Measurements from ENCODE around the gene SH2D2A. TPM values are rescaled to one million over a fixed set of nuclear protein-coding genes. Genes with fewer than 3 reads are reported as not detected.

The SH2D2A gene
- total and polyA plus RNA-seq, 2 donors (not counting 1 experiment from before 2014, with no cell fraction given) = 0.73 to 2.1 TPM

GRCh38 chr1:156862584-156862983 is 45.9 kb upstream of the SH2D2A start:
- no peak overlapping the region for H3K9ac ChIP-seq (ENCODE audit: low read length)
- no peak overlapping the region for H2AFZ ChIP-seq (ENCODE audit: insufficient read depth, low read depth, low read length, poor library complexity, severe bottlenecking)
- no peaks in the 10 kb centered on the region for H3K36me3 ChIP-seq (replicated peaks in 1 of 2; ENCODE audit: control extremely low read depth in 1 of 2, control insufficient read depth in 1 of 2, extremely low read depth in 1 of 2, insufficient read depth in 2 of 2, low read length in 1 of 2)
- H3K27ac Mint-ChIP-seq = no peak overlapping the region
- no peak overlapping the region for H3K4me3 Mint-ChIP-seq
- peaks cover 0 to 82% (median 41%) of the 10 kb centered on the region in 4 experiments for H3K27me3 ChIP-seq (replicated peaks in 1 of 4; ENCODE audit: control extremely low read depth in 1 of 4, control insufficient read depth in 3 of 4, insufficient read depth in 4 of 4, low read length in 3 of 4)
- ChIA-PET CTCF (interaction anchor here (1.2 to 4.0 kb wide), 2 partner anchors 11 to 172 kb away, joined by 3 to 99 read pairs; no protein-coding TSS in a partner anchor), POLR2A (no interaction called here)
- ATAC-seq (ENCODE audit: low read depth) (no peak), DNase-seq (no peak)
- peaks cover 23 to 30% of the 10 kb centered on the region in 2 donors for H3K4me1 ChIP-seq (ENCODE audit: control insufficient read depth in 2 of 2, insufficient read depth in 2 of 2, low read length in 2 of 2)
- no peak overlapping the region for H3K4me2 ChIP-seq (replicated peaks; ENCODE audit: low read depth, low read length, poor library complexity, severe bottlenecking)
- H3K9me3 ChIP-seq (ENCODE audit: control extremely low read depth in 1 of 3, control insufficient read depth in 2 of 3, insufficient read depth in 1 of 3, low read length in 2 of 3) = peaks cover 0 to 3% (median 0%) of the 10 kb centered on the region in 3 donors
- no CpG with 5 or more reads among the region's 6 CpGs for WGBS (ENCODE audit: insufficient coverage)
- H4K20me1 ChIP-seq (ENCODE audit: control insufficient read depth, insufficient read depth, low read length, poor library complexity, severe bottlenecking) = no peaks in the 10 kb centered on the region
- H3K9me3 Mint-ChIP-seq (ENCODE audit: insufficient read depth) = no peaks in the 10 kb centered on the region
- H3K4me1 Mint-ChIP-seq = peaks cover 18% of the 10 kb centered on the region
- TF ChIP-seq EZH2 (IDR thresholded peaks at IDR 0.05; ENCODE audit: borderline replicate concordance, insufficient read depth, low read depth, low read length, poor library complexity, severe bottlenecking) = no peak
- no peak overlapping the region for H3K27ac ChIP-seq (ENCODE audit: low read length in 2 of 2)
- no peaks in the 10 kb centered on the region for H3K79me2 ChIP-seq (ENCODE audit: control insufficient read depth, insufficient read depth, low read length)
- intact Hi-C loops (cut with micrococcal nuclease) = loop anchor here (5.0 kb wide), 1 partner anchor 155 kb away; the partner anchor contains the start of gene CRABP2
- peaks cover 64% of the 10 kb centered on the region for H3K27me3 Mint-ChIP-seq
- no peak overlapping the region for H3K4me3 ChIP-seq (ENCODE audit: control extremely low read depth in 1 of 5, extremely low read depth in 1 of 5, insufficient read depth in 1 of 5, low read depth in 2 of 5, low read length in 4 of 5)

- intact Hi-C loops (cut with micrococcal nuclease) = loop anchor here (1.0 to 5.0 kb wide), 2 partner anchors 64 to 154 kb away; partner anchors contain the start of gene CRABP2
- H3K4me1 Mint-ChIP-seq = peaks cover 18% of the 10 kb centered on the region
- ATAC-seq (ENCODE audit: low read depth) = peak; percentile 62
- peaks cover 23 to 30% of the 10 kb centered on the region in 2 donors for H3K4me1 ChIP-seq (ENCODE audit: control insufficient read depth in 2 of 2, insufficient read depth in 2 of 2, low read length in 2 of 2)
- no peak within 1 kb of the TSS for H3K27ac Mint-ChIP-seq
- H3K9ac ChIP-seq (ENCODE audit: low read length) = peak within 1 kb of the TSS; percentile 52
- no peaks in the 10 kb centered on the region for H3K9me3 Mint-ChIP-seq (ENCODE audit: insufficient read depth)
- WGBS (ENCODE audit: insufficient coverage) = 5% methylated on average over 68 of the region's 69 CpGs
- peaks cover 0 to 82% (median 39%) of the 10 kb centered on the region in 4 experiments for H3K27me3 ChIP-seq (replicated peaks in 1 of 4; ENCODE audit: control extremely low read depth in 1 of 4, control insufficient read depth in 3 of 4, insufficient read depth in 4 of 4, low read length in 3 of 4)
- H3K4me3 ChIP-seq (ENCODE audit: control extremely low read depth in 1 of 5, extremely low read depth in 1 of 5, insufficient read depth in 1 of 5, low read depth in 2 of 5, low read length in 4 of 5) = peak within 1 kb of the TSS in 4 of 5 experiments; percentile 15 to 54 (median 44)
- ChIA-PET CTCF (interaction anchor here (0.9 to 4.0 kb wide), 16 partner anchors 7 to 471 kb away, joined by 3 to 99 read pairs (median 4); partner anchors contain the start of genes ISG20L2, METTL25B and PRCC), POLR2A (interaction anchor here (1.5 kb wide), 1 partner anchor 133 kb away, joined by 4 read pairs; the partner anchor contains the start of genes ISG20L2 and METTL25B)
- H2AFZ ChIP-seq (ENCODE audit: insufficient read depth, low read depth, low read length, poor library complexity, severe bottlenecking) = peak within 1 kb of the TSS; percentile 64
- no peaks in the 10 kb centered on the region for H3K79me2 ChIP-seq (ENCODE audit: control insufficient read depth, insufficient read depth, low read length)
- no peak for TF ChIP-seq EZH2 (IDR thresholded peaks at IDR 0.05; ENCODE audit: borderline replicate concordance, insufficient read depth, low read depth, low read length, poor library complexity, severe bottlenecking)
- TF ChIP-seq CTCF (IDR thresholded peaks at IDR 0.05) = no peak
- no peaks in the 10 kb centered on the region for H4K20me1 ChIP-seq (ENCODE audit: control insufficient read depth, insufficient read depth, low read length, poor library complexity, severe bottlenecking)
- H3K36me3 ChIP-seq (replicated peaks in 1 of 2; ENCODE audit: control extremely low read depth in 1 of 2, control insufficient read depth in 1 of 2, extremely low read depth in 1 of 2, insufficient read depth in 2 of 2, low read length in 1 of 2) = no peaks in the 10 kb centered on the region
- peak within 1 kb of the TSS; percentile 83 for H3K4me3 Mint-ChIP-seq
- peak; percentile 60 for DNase-seq
- peaks cover 72% of the 10 kb centered on the region for H3K27me3 Mint-ChIP-seq
- peaks cover 0 to 3% (median 0%) of the 10 kb centered on the region in 3 donors for H3K9me3 ChIP-seq (ENCODE audit: control extremely low read depth in 1 of 3, control insufficient read depth in 2 of 3, insufficient read depth in 1 of 3, low read length in 2 of 3)
- no peak within 1 kb of the TSS for H3K27ac ChIP-seq (ENCODE audit: low read length in 2 of 2)
- peak within 1 kb of the TSS; percentile 93 for H3K4me2 ChIP-seq (replicated peaks; ENCODE audit: low read depth, low read length, poor library complexity, severe bottlenecking)
Observed at GRCh38 chr1:156860628-156861423, 44.2 kb upstream of the SH2D2A start, which contains the start of gene NTRK1. TSS of gene NTRK1 (plus strand) at chr1:156860865. CDS start at chr1:156860935, 70 bp downstream.

Data from B cell (primary cell).